Kidney epithelial cell (primary cell): ENCODE data around the gene EMILIN3. TPM values are rescaled to one million over a fixed set of nuclear protein-coding genes. Genes with fewer than 3 reads are reported as not detected.

Experiments
- DNase-seq: peaks from one replicate; pipeline ENCODE4 v3.0.0-alpha.2; 2010; ENCODE audit warnings: low read depth
- H3K27me3 ChIP-seq: 2 replicates; pipeline ENCODE4 v1.6.0; 2011; ENCODE audit warnings: low read length; ENCODE audit not compliant: control insufficient read depth, insufficient read depth
- H3K36me3 ChIP-seq: 2 replicates; pipeline ENCODE4 v1.5.1; 2011; ENCODE audit warnings: low read length; ENCODE audit not compliant: control insufficient read depth, insufficient read depth
- H3K4me3 ChIP-seq: 2 replicates; pipeline ENCODE4 v1.5.1; 2011; ENCODE audit warnings: low read depth, mild to moderate bottlenecking, control low read depth, low read length
- CTCF ChIP-seq: IDR thresholded peaks from 2 replicates; pipeline ENCODE4 v1.5.1; 2011; ENCODE audit warnings: mild to moderate bottlenecking, moderate library complexity, low read length, control low read depth, inconsistent platforms; ENCODE audit not compliant: insufficient read depth, poor library complexity, severe bottlenecking
- total RNA-seq: library from RNA; depleted of rRNA; stranded (reverse); fragments of >200 nt; gene quantifications from 2 replicates; pipeline ENCODE4 v1.2.3, GENCODE V29; 2015

The EMILIN3 gene
- total RNA-seq, 1 donor from 2014 or later = 0.42 TPM

- peak; percentile 97 for TF ChIP-seq CTCF
Measured at GRCh38 chr20:41339957-41340326, 26.7 kb downstream of the EMILIN3 start.

DNA sequence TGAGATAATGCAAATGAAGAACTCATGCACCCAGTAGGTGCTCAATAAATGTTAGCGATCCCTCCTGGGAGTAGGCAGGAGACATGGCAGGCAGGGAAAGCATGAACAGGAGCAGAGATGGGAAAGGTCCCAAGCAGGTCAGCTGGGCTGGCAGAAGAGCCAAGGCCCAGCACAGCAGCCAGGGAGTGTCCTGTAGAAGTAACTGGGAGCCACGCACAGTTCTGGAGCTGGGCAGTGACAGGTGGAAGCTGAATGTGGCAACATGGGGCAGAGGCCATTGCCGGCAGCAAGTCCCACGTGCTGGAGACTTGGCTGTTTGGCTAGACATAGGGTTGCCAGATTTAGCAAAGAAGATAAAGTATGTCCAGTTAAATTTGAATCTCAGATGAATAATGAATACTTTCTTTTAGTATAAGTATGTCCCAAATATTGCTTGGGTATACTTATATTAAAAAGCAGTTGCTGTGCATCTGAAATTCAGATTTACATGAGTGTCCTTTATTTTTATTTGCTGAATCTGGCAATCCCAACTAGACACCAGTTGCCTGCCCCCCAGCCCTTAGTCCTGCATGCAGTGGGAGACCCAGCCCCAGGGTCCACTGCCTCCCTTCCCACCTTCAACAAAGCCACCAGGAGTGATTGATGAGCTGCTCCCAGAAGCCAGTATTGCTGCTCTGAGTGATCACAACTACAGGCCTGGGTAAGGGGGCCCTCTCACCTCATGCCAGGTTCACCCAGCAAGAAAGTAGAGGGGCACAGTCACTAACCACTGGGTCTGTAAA is 29.7 kb downstream of the EMILIN3 start:
- Histone ChIP-seq H3K4me3 (no peak overlapping the region), H3K27me3 (no peaks in the 10 kb centered on the region), H3K36me3 (no peaks in the 10 kb centered on the region)
- no peak for DNase-seq
- no peak for TF ChIP-seq CTCF

More at GRCh38 chr20:41339957-41340326, 26.7 kb downstream of the EMILIN3 start:
- DNase-seq = no peak
- no peaks in the 10 kb centered on the region for H3K27me3 ChIP-seq
- peak overlapping the region; percentile 47 for H3K4me3 ChIP-seq
- H3K36me3 ChIP-seq = no peaks in the 10 kb centered on the region

- H3K4me3 ChIP-seq = no peak overlapping the region
- no peaks in the 10 kb centered on the region for H3K36me3 ChIP-seq
- TF ChIP-seq CTCF = no peak
- DNase-seq = no peak
- no peaks in the 10 kb centered on the region for H3K27me3 ChIP-seq
Measured at GRCh38 chr20:41335591-41335990, 31.0 kb downstream of the EMILIN3 start.

DNA sequence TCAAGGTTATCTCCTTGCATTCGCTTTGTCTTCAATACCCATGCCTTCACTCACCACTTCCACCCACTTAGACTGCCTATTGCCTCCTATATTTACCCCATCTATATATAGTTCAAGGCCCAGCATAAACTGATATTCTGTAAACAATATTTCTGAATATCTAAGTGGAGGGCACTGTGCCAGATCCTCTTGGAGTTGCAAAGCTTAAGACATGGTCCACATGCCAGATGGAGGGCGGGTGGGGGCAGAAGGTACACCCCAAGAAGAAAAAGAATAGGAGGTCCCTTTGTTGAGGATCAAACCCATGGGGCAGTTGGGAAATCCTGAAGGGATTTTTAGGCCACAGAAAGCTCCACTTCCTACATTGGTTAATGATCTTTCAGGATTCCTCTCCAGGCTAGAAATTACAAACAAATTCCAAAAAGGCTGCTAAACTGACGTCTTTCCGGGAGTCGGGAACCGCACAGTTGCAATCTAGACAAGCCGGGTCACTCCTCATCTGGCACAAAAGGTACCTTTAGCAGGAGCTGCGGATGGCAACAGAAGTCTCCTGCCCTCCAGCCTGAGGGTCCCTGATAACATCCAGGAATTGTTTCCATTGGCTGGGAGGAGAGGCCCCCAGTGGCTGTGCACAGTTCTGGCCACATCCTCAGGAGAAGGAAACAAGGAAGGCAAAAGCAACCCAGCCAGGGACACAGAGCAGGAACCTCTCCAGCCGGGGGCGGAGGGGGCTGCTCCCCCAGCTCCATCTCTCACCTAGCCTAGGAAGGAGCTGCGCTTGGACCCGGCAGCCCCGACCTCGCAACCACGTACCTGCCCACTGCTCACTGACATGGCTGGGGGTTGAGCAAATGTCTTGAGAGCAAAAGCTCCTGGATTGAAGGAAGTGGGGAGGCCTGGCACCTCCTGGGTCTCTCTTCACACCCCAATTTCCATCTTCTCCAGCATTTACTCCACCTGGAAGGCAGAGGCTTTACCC is 31.9 kb downstream of the EMILIN3 start:
- H3K27me3 ChIP-seq = no peaks in the 10 kb centered on the region
- TF ChIP-seq CTCF = no peak
- H3K4me3 ChIP-seq = no peak overlapping the region
- H3K36me3 ChIP-seq = no peaks in the 10 kb centered on the region
- no peak for DNase-seq

DNA sequence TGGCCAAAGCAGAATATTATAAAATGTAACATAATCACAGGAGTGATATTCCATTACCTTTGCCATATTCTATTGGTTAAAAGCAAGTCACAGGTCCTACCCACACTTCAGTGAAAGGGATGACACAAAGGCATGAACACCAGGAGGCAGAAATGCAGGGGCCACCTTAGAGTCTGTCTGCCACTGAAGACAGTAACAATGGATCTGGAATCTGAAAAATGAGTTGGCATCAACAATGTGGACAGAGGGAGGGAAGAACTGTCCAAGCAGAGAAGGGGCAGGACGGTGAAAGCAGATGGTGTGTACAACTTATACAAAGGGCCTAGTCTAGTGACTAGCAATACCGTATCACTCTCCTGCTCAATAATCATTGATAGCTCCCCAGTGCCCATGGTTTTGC is 32.6 kb downstream of the EMILIN3 start:
- no peak for TF ChIP-seq CTCF
- no peak for DNase-seq
- H3K27me3 ChIP-seq = no peaks in the 10 kb centered on the region
- H3K4me3 ChIP-seq = no peak overlapping the region
- H3K36me3 ChIP-seq = no peaks in the 10 kb centered on the region
